Stimulated activated CD8-positive, alpha-beta memory T cell treated with anti-CD3 and anti-CD28 coated beads, Interleukin-2, amount 100 ng/mL, for 1 hour (primary cell): ENCODE measurements around the gene IGSF3.
"Not testable (repeated sequence)": the region's sequence is repeated elsewhere in the genome, so short reads cannot be mapped to it uniquely, and the experiment has no call there.

Experiments used
- DNase-seq, 2 donors: peaks; one replicate each; pipeline ENCODE4 v3.0.0-alpha.2; 2020; ENCODE audit warnings: low read depth in 2 of 2

The IGSF3 gene

GRCh38 chr1:116631996-116632925, 35.3 kb downstream of the IGSF3 start:
- DNase-seq, result not testable (repeated sequence)

GRCh38 chr1:116631554-116631953, 36.0 kb downstream of the IGSF3 start:
- DNase-seq, result not testable (repeated sequence)

- not testable (repeated sequence) for DNase-seq
These were observed 37.5 kb downstream of the IGSF3 start for GRCh38 chr1:116630057-116630456.

GRCh38 chr1:116629441-116629840, 38.1 kb downstream of the IGSF3 start:
- not testable (repeated sequence) for DNase-seq

- no peak for DNase-seq
These were observed 39.1 kb downstream of the IGSF3 start for GRCh38 chr1:116628448-116628847.

- not testable (repeated sequence) for DNase-seq
These were observed 40.2 kb downstream of the IGSF3 start for GRCh38 chr1:116627357-116627756.

- not testable (repeated sequence) for DNase-seq
These were observed 40.6 kb downstream of the IGSF3 start for GRCh38 chr1:116626915-116627314.

- not testable (repeated sequence) for DNase-seq
These were observed 42.4 kb downstream of the IGSF3 start for GRCh38 chr1:116625155-116625554.

- no peak for DNase-seq
These were observed 43.5 kb downstream of the IGSF3 start for GRCh38 chr1:116624040-116624439.

GRCh38 chr1:116622496-116622895, 45.0 kb downstream of the IGSF3 start:
- DNase-seq, result not testable (repeated sequence)

- not testable (repeated sequence) for DNase-seq
These were observed 45.8 kb downstream of the IGSF3 start for GRCh38 chr1:116621756-116622155.

GRCh38 chr1:116620392-116620791, 47.1 kb downstream of the IGSF3 start:
- not testable (repeated sequence) for DNase-seq

- not testable (repeated sequence) for DNase-seq
These were observed 48.4 kb downstream of the IGSF3 start for GRCh38 chr1:116619106-116619505.

GRCh38 chr1:116617808-116618207, 49.7 kb downstream of the IGSF3 start:
- DNase-seq, result not testable (repeated sequence)

GRCh38 chr1:116613825-116614224, 53.7 kb downstream of the IGSF3 start:
- not testable (repeated sequence) for DNase-seq

GRCh38 chr1:116609801-116610371, 57.6 kb downstream of the IGSF3 start:
- DNase-seq, result not testable (repeated sequence)

- DNase-seq, result not testable (repeated sequence)
These were observed 58.7 kb downstream of the IGSF3 start for GRCh38 chr1:116608841-116609240.

GRCh38 chr1:116608151-116608550, 59.4 kb downstream of the IGSF3 start:
- DNase-seq, result not testable (repeated sequence)

- DNase-seq, result not testable (repeated sequence)
These were observed 60.1 kb downstream of the IGSF3 start for GRCh38 chr1:116607463-116607862.

- DNase-seq, result not testable (repeated sequence)
These were observed 61.5 kb downstream of the IGSF3 start for GRCh38 chr1:116606067-116606466.

- no peak for DNase-seq
These were observed 62.2 kb downstream of the IGSF3 start for GRCh38 chr1:116605315-116605714.

GRCh38 chr1:116604408-116604807, 63.1 kb downstream of the IGSF3 start:
- DNase-seq, result not testable (repeated sequence)

GRCh38 chr1:116603646-116604045, 63.9 kb downstream of the IGSF3 start:
- not testable (repeated sequence) for DNase-seq
